Activated naive CD8-positive, alpha-beta T cell treated with anti-CD3 and anti-CD28 coated beads, Interleukin-2, amount 50 U/mL, for 24 hours (primary cell): ENCODE measurements around the gene FNDC3A.
"Not testable (repeated sequence)": the region's sequence is repeated elsewhere in the genome, so short reads cannot be mapped to it uniquely, and the experiment has no call there.

Source experiments
- ATAC-seq: fragments of 150-1000 bp; cut with Tn5 transposase; one replicate; pipeline ENCODE4 v1.10.0; 2021
- DNase-seq: peaks from one replicate; pipeline ENCODE4 v3.0.0; 2021
- H3K27ac Mint-ChIP-seq: one replicate; pipeline ENCODE4 v1.8.0; 2021; ENCODE audit warnings: mild to moderate bottlenecking, mixed read lengths
- H3K27me3 Mint-ChIP-seq: one replicate; pipeline ENCODE4 v1.8.0; 2021; ENCODE audit warnings: mixed read lengths
- H3K36me3 Mint-ChIP-seq: one replicate; pipeline ENCODE4 v1.8.0; 2021; ENCODE audit warnings: low read depth, mixed read lengths
- H3K4me1 Mint-ChIP-seq: one replicate; pipeline ENCODE4 v1.8.0; 2021; ENCODE audit warnings: mixed read lengths
- H3K4me3 Mint-ChIP-seq: one replicate; pipeline ENCODE4 v1.8.0; 2021; ENCODE audit warnings: mild to moderate bottlenecking, moderate library complexity, mixed read lengths
- H3K9me3 Mint-ChIP-seq: one replicate; pipeline ENCODE4 v1.8.0; 2021; ENCODE audit warnings: mixed read lengths

FNDC3A gene

DNA sequence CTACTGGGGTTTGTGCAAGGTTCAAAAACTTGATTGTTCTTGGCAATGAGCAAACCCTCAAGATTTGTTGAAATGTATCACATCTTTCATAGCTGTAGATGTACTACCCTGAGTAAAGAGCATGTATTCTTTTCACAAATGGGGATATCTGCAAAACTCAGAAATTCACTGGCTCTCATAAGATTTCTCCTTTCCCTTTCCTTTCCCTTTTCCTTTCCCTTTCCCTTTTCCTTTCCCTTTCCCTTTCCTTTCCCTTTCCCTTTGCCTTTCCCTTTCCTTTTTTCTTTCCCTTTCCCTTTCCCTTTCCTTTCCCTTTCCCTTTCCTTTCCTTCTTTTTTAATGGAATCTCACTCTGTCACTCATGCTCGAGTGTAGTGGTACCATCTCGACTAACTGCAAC lies 69.1 kb downstream of the FNDC3A start:
- no peak for DNase-seq
- ATAC-seq = no peak
- Mint-ChIP-seq H3K27me3 (no peaks in the 10 kb centered on the region), H3K36me3 (peaks cover 39% of the 10 kb centered on the region), H3K9me3 (peaks cover 5% of the 10 kb centered on the region), H3K27ac (peak overlapping the region; percentile 49), H3K4me1 (peaks cover 24% of the 10 kb centered on the region), H3K4me3 (no peak overlapping the region)

GRCh38 chr13:49046002-49046401 lies 70.3 kb downstream of the FNDC3A start:
- no peak overlapping the region for H3K4me3 Mint-ChIP-seq
- no peak overlapping the region for H3K27ac Mint-ChIP-seq
- peaks cover 9% of the 10 kb centered on the region for H3K9me3 Mint-ChIP-seq
- H3K36me3 Mint-ChIP-seq = peaks cover 38% of the 10 kb centered on the region
- H3K4me1 Mint-ChIP-seq = peaks cover 24% of the 10 kb centered on the region
- no peak for ATAC-seq
- DNase-seq = no peak
- H3K27me3 Mint-ChIP-seq = no peaks in the 10 kb centered on the region

DNA sequence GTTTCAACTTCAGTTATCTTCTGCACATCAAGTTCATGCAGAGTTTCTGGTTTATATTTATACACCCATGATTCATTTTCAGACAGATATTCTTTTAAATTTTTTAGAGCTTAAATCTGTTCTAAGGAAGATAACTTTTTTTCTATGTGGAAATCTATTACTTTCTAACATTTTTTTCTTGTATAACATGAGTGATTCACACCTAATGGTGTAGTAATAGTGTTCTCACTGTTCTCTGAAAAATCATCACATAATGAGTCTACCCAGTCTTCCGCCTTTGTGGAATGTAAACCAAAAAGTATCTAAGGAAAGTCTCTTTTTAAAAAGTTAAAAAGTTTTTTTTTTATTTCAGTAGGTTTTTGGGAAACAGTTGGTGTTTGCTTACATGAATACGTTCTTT lies 70.8 kb downstream of the FNDC3A start:
- Mint-ChIP-seq H3K9me3 (peaks cover 9% of the 10 kb centered on the region), H3K36me3 (peaks cover 38% of the 10 kb centered on the region), H3K27me3 (no peaks in the 10 kb centered on the region), H3K4me1 (peaks cover 24% of the 10 kb centered on the region), H3K27ac (no peak overlapping the region), H3K4me3 (no peak overlapping the region)
- DNase-seq = no peak
- no peak for ATAC-seq

GRCh38 chr13:49052813-49053212 lies 77.1 kb downstream of the FNDC3A start:
- no peak for ATAC-seq
- no peak for DNase-seq
- peaks cover 9% of the 10 kb centered on the region for H3K9me3 Mint-ChIP-seq
- no peak overlapping the region for H3K27ac Mint-ChIP-seq
- peaks cover 6% of the 10 kb centered on the region for H3K4me1 Mint-ChIP-seq
- H3K27me3 Mint-ChIP-seq = no peaks in the 10 kb centered on the region
- no peak overlapping the region for H3K4me3 Mint-ChIP-seq
- H3K36me3 Mint-ChIP-seq = peaks cover 18% of the 10 kb centered on the region

DNA sequence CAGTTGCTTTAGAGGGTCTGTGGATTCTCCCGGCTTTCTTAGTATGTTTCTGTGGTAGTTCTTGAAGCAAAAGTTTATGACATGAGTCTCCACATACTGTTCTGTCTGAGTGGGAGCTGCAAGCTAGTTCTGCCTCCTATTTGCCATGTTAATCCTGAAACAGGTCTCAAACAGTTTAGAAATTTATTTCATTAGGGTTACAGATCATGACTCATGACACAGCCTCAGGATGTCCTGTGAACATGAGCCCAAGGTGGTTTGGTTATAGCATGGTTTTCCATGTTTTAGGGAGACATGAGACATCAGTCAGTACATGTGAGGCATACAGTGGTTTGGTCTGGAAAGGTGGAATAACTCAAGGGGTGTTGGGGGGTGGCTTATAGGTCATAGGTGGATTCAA lies 77.5 kb downstream of the FNDC3A start:
- Mint-ChIP-seq H3K27ac (no peak overlapping the region), H3K36me3 (peaks cover 21% of the 10 kb centered on the region), H3K27me3 (no peaks in the 10 kb centered on the region), H3K9me3 (peaks cover 9% of the 10 kb centered on the region), H3K4me3 (no peak overlapping the region), H3K4me1 (peaks cover 6% of the 10 kb centered on the region)
- DNase-seq = no peak
- ATAC-seq = no peak

DNA sequence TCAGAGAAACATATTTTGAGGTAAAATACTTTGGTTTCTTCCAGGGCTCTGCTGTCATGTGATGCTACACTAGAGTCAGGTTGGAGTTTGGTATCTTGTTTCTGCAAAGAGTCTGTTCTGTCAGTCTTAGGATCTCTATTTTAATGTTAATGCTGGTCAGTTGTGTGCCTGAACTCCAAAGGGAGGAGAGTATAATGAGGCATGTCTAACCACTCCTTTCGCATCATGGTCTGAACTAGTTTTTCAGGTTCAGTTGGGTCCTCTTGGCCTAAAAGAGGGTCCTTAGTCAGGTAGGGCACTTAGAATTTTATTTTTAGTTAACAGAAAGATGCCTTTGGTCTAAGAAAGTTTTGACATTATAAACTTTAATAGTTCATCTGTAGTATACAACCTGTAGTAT lies 78.2 kb downstream of the FNDC3A start:
- DNase-seq (no peak), ATAC-seq (no peak)
- H3K27me3 Mint-ChIP-seq = no peaks in the 10 kb centered on the region
- H3K4me3 Mint-ChIP-seq = no peak overlapping the region
- H3K27ac Mint-ChIP-seq = no peak overlapping the region
- H3K4me1 Mint-ChIP-seq = no peaks in the 10 kb centered on the region
- H3K36me3 Mint-ChIP-seq = peaks cover 26% of the 10 kb centered on the region
- H3K9me3 Mint-ChIP-seq = peaks cover 4% of the 10 kb centered on the region

- H3K27me3 Mint-ChIP-seq = no peaks in the 10 kb centered on the region
- no peak overlapping the region for H3K27ac Mint-ChIP-seq
- H3K4me3 Mint-ChIP-seq = no peak overlapping the region
- DNase-seq (no peak), ATAC-seq (no peak)
- peaks cover 4% of the 10 kb centered on the region for H3K9me3 Mint-ChIP-seq
- no peaks in the 10 kb centered on the region for H3K4me1 Mint-ChIP-seq
- peaks cover 24% of the 10 kb centered on the region for H3K36me3 Mint-ChIP-seq
Measured at GRCh38 chr13:49055021-49055420, 79.3 kb downstream of the FNDC3A start.

- Mint-ChIP-seq H3K36me3 (peaks cover 21% of the 10 kb centered on the region), H3K4me3 (no peak overlapping the region), H3K27ac (no peak overlapping the region), H3K4me1 (peaks cover 7% of the 10 kb centered on the region), H3K9me3 (no peaks in the 10 kb centered on the region), H3K27me3 (no peaks in the 10 kb centered on the region)
- no peak for DNase-seq
- ATAC-seq = no peak
Measured at GRCh38 chr13:49057176-49057575, 81.5 kb downstream of the FNDC3A start.

- Mint-ChIP-seq H3K4me3 (no peak overlapping the region), H3K9me3 (no peaks in the 10 kb centered on the region), H3K36me3 (peaks cover 21% of the 10 kb centered on the region), H3K27ac (no peak overlapping the region), H3K27me3 (no peaks in the 10 kb centered on the region), H3K4me1 (peaks cover 12% of the 10 kb centered on the region)
- no peak for DNase-seq
- ATAC-seq = no peak
Measured at GRCh38 chr13:49058761-49059160, 83.0 kb downstream of the FNDC3A start.

GRCh38 chr13:49060678-49061387 lies 85.1 kb downstream of the FNDC3A start:
- peaks cover 12% of the 10 kb centered on the region for H3K4me1 Mint-ChIP-seq
- H3K4me3 Mint-ChIP-seq = no peak overlapping the region
- no peaks in the 10 kb centered on the region for H3K9me3 Mint-ChIP-seq
- peaks cover 18% of the 10 kb centered on the region for H3K36me3 Mint-ChIP-seq
- H3K27ac Mint-ChIP-seq = no peak overlapping the region
- ATAC-seq (no peak), DNase-seq (no peak)
- no peaks in the 10 kb centered on the region for H3K27me3 Mint-ChIP-seq

- DNase-seq, H3K27me3 Mint-ChIP-seq, H3K4me3 Mint-ChIP-seq, ATAC-seq, H3K27ac Mint-ChIP-seq, H3K9me3 Mint-ChIP-seq: not testable (repeated sequence)
- Mint-ChIP-seq H3K4me1 (peaks cover 12% of the 10 kb centered on the region), H3K36me3 (peaks cover 18% of the 10 kb centered on the region)
Measured at GRCh38 chr13:49061388-49061752, 85.7 kb downstream of the FNDC3A start.

GRCh38 chr13:49062297-49062896 lies 86.7 kb downstream of the FNDC3A start:
- ATAC-seq = peak; percentile 49
- Mint-ChIP-seq H3K4me3 (no peak overlapping the region), H3K36me3 (peaks cover 18% of the 10 kb centered on the region), H3K27me3 (no peaks in the 10 kb centered on the region), H3K9me3 (no peaks in the 10 kb centered on the region), H3K27ac (no peak overlapping the region), H3K4me1 (peaks cover 12% of the 10 kb centered on the region)
- no peak for DNase-seq

- H3K36me3 Mint-ChIP-seq = peaks cover 22% of the 10 kb centered on the region
- no peaks in the 10 kb centered on the region for H3K9me3 Mint-ChIP-seq
- H3K27me3 Mint-ChIP-seq = no peaks in the 10 kb centered on the region
- H3K4me3 Mint-ChIP-seq = no peak overlapping the region
- H3K27ac Mint-ChIP-seq = no peak overlapping the region
- DNase-seq (no peak), ATAC-seq (no peak)
- peaks cover 12% of the 10 kb centered on the region for H3K4me1 Mint-ChIP-seq
Measured at GRCh38 chr13:49063011-49063410, 87.3 kb downstream of the FNDC3A start.

GRCh38 chr13:49063497-49063896 lies 87.8 kb downstream of the FNDC3A start:
- peaks cover 17% of the 10 kb centered on the region for H3K36me3 Mint-ChIP-seq
- H3K27ac Mint-ChIP-seq = no peak overlapping the region
- no peak overlapping the region for H3K4me3 Mint-ChIP-seq
- no peaks in the 10 kb centered on the region for H3K9me3 Mint-ChIP-seq
- H3K27me3 Mint-ChIP-seq = no peaks in the 10 kb centered on the region
- DNase-seq (no peak), ATAC-seq (no peak)
- H3K4me1 Mint-ChIP-seq = peaks cover 12% of the 10 kb centered on the region

DNA sequence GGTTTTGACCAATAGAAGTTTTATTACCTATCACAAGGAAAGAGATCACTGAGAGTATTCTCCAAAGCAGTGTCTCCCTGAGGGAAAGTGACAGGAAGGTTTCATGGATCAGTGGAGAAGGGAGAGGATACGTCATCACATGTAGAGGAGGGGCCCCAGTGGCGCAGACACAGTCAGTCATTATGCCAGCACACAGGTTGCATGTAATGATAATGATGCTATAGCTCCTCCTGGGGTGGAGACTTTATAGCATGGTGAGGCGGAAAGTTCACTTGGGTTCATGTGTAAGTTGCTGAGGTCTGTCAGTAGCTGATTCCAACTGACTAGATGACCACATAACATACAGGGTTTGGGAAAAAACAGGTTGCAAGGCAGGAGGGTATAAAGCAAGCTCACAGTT lies 88.8 kb downstream of the FNDC3A start:
- DNase-seq = no peak
- no peak for ATAC-seq
- H3K9me3 Mint-ChIP-seq = no peaks in the 10 kb centered on the region
- no peaks in the 10 kb centered on the region for H3K27me3 Mint-ChIP-seq
- no peak overlapping the region for H3K4me3 Mint-ChIP-seq
- no peak overlapping the region for H3K27ac Mint-ChIP-seq
- H3K36me3 Mint-ChIP-seq = peaks cover 15% of the 10 kb centered on the region
- peaks cover 12% of the 10 kb centered on the region for H3K4me1 Mint-ChIP-seq
